ENCODE results near the gene PAX1. TPM values are rescaled to one million over a fixed set of nuclear protein-coding genes. Genes with fewer than 3 reads are reported as not detected.
A peak's percentile ranks its signal among the peaks of the same experiment; 100 is the strongest.

The PAX1 gene
- not detected in 3 replicates for total RNA-seq
- long read RNA-seq, result 0 reads

DNA sequence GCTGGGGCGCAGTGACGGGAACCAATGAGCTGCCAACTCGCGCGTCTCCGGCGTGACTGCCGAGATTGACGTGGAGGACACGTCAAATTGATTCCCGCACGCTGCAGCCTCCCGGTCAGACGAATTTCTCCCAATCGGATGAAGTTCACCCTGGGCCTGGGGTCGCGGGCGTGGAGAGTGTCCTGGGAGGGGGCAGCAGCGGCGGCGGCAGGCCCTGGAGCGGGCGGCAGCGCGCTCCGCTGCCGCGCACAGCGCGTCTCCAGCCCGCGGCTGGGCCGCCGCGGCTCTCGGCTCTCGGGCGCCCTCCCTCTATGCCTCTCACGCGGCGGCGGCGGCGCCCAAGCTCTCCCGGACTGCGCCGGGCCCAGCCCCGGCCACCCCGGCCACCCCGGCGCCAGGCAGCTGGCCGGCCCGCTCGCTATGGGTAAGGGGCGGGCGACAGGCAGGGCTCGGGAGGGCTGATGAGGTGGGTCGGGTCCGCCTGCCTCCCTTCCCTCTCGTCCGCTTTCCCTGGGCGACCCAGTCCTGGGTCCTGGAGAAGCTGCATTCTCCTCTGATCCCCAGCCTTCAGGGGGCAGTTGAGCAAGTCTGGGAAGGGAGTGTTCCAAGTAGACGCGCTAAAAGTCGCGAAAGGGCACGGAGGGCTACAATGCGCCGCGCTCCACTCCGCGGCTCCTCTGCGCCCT, at the start of gene PAX1:
PAX1 (plus strand) TSS at position 90 of the 686 bp plus-strand sequence; CDS start at position 139, 49 bp downstream.
- TF ChIP-seq, protein P1, sequence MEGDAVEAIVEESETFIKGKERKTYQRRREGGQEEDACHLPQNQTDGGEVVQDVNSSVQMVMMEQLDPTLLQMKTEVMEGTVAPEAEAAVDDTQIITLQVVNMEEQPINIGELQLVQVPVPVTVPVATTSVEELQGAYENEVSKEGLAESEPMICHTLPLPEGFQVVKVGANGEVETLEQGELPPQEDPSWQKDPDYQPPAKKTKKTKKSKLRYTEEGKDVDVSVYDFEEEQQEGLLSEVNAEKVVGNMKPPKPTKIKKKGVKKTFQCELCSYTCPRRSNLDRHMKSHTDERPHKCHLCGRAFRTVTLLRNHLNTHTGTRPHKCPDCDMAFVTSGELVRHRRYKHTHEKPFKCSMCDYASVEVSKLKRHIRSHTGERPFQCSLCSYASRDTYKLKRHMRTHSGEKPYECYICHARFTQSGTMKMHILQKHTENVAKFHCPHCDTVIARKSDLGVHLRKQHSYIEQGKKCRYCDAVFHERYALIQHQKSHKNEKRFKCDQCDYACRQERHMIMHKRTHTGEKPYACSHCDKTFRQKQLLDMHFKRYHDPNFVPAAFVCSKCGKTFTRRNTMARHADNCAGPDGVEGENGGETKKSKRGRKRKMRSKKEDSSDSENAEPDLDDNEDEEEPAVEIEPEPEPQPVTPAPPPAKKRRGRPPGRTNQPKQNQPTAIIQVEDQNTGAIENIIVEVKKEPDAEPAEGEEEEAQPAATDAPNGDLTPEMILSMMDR (IDR thresholded peaks at IDR 0.05), result no peak
- no peak for DNase-seq (ENCODE audit: low spot score)
- H3K4me3 Mint-ChIP-seq (ENCODE audit: unreplicated experiment), result peak within 1 kb of the TSS; percentile 33
- H3K27me3 Mint-ChIP-seq (ENCODE audit: low read depth), result peaks cover 84% of the 10 kb centered on the region
- H3K4me1 Mint-ChIP-seq (ENCODE audit: low read depth), result peaks cover 10% of the 10 kb centered on the region
- no peaks in the 10 kb centered on the region for H3K9me3 Mint-ChIP-seq (ENCODE audit: low read depth)
- no peak within 1 kb of the TSS for H3K27ac Mint-ChIP-seq (ENCODE audit: unreplicated experiment)
- H3K36me3 Mint-ChIP-seq (ENCODE audit: low read depth), result peaks cover 2% of the 10 kb centered on the region

DNA sequence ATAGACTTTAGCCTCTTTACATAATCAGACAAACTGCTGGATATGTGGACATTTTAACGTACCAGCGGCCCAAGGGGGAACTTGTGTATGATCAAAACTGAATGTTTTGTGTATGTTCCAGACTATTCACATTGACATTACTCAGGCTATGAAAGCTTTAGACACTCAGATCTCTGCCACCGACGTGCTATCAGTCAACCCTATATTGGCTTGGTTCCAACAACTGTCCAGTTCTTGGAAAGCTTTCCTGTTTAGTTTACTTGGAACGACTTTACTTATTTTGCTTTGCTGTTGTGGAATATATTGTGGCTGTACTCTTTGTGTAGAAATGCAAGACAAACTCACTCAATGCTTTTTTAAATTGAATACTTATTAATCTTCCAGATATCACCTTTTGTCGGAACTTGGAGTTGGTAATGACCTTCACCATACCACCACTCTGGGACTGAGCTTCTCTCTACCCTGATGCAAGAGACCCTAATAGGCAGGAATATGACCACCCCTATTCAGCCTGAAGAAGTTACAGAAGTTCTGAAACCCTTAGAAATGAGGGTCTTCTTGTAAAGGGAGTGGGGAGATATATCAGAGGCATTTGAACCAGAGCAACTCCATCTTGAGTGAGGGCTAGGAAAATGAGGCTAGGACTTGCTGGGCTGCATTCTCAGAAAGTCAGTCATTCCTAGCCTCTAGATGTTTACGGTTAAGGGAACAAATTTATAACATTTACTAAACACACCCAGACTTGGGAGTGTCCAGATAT, 49.0 kb upstream of the PAX1 start:
- no peak for DNase-seq (ENCODE audit: low spot score)
- H3K9me3 Mint-ChIP-seq (ENCODE audit: low read depth), result no peaks in the 10 kb centered on the region
- H3K4me3 Mint-ChIP-seq (ENCODE audit: unreplicated experiment), result no peak overlapping the region
- no peak overlapping the region for H3K27ac Mint-ChIP-seq (ENCODE audit: unreplicated experiment)
- no peaks in the 10 kb centered on the region for H3K4me1 Mint-ChIP-seq (ENCODE audit: low read depth)
- peaks cover 1% of the 10 kb centered on the region for H3K27me3 Mint-ChIP-seq (ENCODE audit: low read depth)
- no peaks in the 10 kb centered on the region for H3K36me3 Mint-ChIP-seq (ENCODE audit: low read depth)
- TF ChIP-seq, protein P1 (IDR thresholded peaks at IDR 0.05), result no peak

DNA sequence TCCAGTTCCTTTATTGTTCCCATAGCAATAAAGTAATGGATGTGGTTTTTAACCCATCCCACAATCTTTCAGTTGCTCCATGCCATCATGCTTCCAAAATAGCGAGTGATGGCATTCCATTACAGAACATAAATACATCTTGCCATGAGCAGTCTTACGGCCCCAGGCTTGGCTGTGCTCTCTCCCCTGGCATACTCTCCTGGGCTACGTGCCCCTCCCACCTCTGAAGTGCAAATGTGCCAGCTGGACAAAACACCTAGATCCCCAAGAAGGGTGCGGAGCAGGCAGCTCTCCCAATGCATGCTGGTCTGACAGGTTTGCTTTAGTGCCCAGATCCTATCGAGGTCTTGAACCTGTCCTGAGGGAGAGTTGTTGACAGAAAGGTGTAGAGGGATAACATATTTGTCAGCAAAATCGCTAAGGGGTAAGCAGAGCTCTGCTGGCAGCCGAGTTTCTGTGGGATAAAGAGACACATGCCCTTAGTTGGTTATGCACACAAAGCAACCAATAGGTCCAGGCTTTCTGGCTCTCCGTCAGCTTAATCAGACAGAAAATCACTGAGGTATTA, 43.9 kb upstream of the PAX1 start:
- peaks cover 1% of the 10 kb centered on the region for H3K27me3 Mint-ChIP-seq (ENCODE audit: low read depth)
- TF ChIP-seq, protein P1 (IDR thresholded peaks at IDR 0.05), result no peak
- no peak overlapping the region for H3K27ac Mint-ChIP-seq (ENCODE audit: unreplicated experiment)

DNA sequence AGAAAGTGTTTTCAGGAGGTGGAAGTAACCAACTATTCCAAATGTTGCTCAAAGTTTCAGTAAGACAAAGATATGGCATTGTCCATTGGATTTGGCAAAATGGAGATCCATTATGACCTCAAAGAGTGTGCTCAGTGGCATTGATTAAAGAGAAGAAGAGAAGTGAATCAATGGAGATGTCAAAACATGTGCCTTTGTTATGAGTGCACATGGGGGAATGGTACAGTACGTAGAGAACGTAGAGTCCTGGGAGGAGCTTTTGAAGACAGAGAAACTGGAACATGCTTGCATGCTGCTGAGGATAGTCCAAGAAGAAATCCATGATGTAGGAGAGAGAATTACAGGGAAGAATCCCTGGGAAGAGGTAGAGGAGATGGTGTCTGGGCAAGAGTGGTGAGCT, 42.0 kb upstream of the PAX1 start:
- Mint-ChIP-seq H3K4me1 (ENCODE audit: low read depth) (no peaks in the 10 kb centered on the region), H3K4me3 (ENCODE audit: unreplicated experiment) (no peak overlapping the region), H3K9me3 (ENCODE audit: low read depth) (peaks cover 5% of the 10 kb centered on the region), H3K36me3 (ENCODE audit: low read depth) (no peaks in the 10 kb centered on the region), H3K27ac (ENCODE audit: unreplicated experiment) (no peak overlapping the region), H3K27me3 (ENCODE audit: low read depth) (peaks cover 1% of the 10 kb centered on the region)
- TF ChIP-seq, protein P1 (IDR thresholded peaks at IDR 0.05), result no peak
- no peak for DNase-seq (ENCODE audit: low spot score)

More for the DNA sequence above, 43.9 kb upstream of the PAX1 start:
- Mint-ChIP-seq H3K4me3 (ENCODE audit: unreplicated experiment) (no peak overlapping the region), H3K4me1 (ENCODE audit: low read depth) (no peaks in the 10 kb centered on the region), H3K36me3 (ENCODE audit: low read depth) (no peaks in the 10 kb centered on the region), H3K9me3 (ENCODE audit: low read depth) (peaks cover 5% of the 10 kb centered on the region)
- no peak for DNase-seq (ENCODE audit: low spot score)

DNA sequence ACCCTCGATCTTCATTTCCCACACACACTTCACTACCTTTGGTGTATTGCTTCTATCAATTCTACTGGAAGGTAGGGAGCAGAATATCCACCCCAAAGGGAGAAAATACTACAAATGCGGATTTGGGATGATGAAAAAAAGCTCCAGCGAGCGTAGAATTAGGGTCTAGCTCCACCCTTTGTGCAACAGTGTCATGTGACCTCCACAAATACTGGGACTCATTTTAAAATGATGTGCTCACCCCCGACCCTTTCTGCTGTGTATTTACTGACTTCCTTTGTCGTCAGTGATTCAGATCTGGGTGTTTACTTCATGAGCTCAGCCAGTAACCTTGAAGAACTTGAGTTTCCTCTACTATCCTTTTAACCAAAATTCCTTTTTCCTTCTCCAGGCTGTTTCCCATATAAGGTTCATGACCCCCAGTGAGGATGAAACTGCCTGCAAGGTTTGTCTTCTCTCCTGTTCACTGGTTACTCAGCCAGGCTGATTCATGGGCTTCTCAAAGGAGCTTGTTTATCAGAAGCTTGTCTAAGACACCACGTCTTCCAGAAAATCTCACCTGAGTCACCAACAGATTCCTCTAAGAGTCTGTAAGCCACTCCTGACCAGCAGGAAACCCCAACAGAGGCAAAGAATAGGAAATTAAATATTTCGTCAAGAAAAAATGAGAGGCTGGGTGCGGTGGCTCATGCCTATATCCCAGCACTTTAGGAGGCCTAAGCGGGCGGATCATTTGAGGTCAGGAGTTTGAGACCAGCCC, 39.6 kb upstream of the PAX1 start:
- peaks cover 11% of the 10 kb centered on the region for H3K9me3 Mint-ChIP-seq (ENCODE audit: low read depth)
- TF ChIP-seq, protein P1 (IDR thresholded peaks at IDR 0.05), result no peak
- DNase-seq (ENCODE audit: low spot score), result no peak
- H3K36me3 Mint-ChIP-seq (ENCODE audit: low read depth), result no peaks in the 10 kb centered on the region
- no peak overlapping the region for H3K4me3 Mint-ChIP-seq (ENCODE audit: unreplicated experiment)
- no peak overlapping the region for H3K27ac Mint-ChIP-seq (ENCODE audit: unreplicated experiment)
- H3K27me3 Mint-ChIP-seq (ENCODE audit: low read depth), result no peaks in the 10 kb centered on the region
- no peaks in the 10 kb centered on the region for H3K4me1 Mint-ChIP-seq (ENCODE audit: low read depth)
